Measurements from ENCODE around the gene MRPS14.

The MRPS14 gene

DNA sequence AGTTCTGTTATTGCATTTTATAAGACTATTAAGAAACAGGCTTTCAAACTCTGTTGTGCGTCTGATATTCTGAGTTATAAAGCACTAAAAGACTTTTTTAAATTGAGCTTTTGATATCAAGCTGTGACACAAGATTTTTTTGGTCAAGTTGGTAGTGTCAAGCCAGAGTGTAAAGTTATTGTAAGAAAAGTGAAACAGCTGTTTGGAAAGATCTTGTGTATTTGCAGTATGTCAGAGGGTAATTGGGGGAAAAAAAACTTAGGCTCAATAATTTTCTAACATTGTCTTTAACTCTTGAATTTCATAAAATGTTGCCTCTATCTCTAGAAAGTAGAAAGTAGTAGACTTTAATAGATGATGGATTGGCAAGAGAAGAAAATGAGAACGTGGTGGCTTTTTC, 19.7 kb downstream of the MRPS14 start:
- TF ChIP-seq TAF1 (IDR thresholded peaks at IDR 0.05; ENCODE audit: borderline replicate concordance, insufficient read depth, low read length) (no peak), FOXP2 (optimal IDR thresholded peaks at IDR 0.05; ENCODE audit: borderline replicate concordance, extremely low read depth, extremely low read length, insufficient read depth) (no peak), SIN3A (IDR thresholded peaks at IDR 0.05; ENCODE audit: borderline replicate concordance, insufficient read depth, low read length) (no peak), POLR2AphosphoS5 (IDR thresholded peaks at IDR 0.05; ENCODE audit: low read depth, low read length) (no peak)
- TF ChIP-seq, protein P1, sequence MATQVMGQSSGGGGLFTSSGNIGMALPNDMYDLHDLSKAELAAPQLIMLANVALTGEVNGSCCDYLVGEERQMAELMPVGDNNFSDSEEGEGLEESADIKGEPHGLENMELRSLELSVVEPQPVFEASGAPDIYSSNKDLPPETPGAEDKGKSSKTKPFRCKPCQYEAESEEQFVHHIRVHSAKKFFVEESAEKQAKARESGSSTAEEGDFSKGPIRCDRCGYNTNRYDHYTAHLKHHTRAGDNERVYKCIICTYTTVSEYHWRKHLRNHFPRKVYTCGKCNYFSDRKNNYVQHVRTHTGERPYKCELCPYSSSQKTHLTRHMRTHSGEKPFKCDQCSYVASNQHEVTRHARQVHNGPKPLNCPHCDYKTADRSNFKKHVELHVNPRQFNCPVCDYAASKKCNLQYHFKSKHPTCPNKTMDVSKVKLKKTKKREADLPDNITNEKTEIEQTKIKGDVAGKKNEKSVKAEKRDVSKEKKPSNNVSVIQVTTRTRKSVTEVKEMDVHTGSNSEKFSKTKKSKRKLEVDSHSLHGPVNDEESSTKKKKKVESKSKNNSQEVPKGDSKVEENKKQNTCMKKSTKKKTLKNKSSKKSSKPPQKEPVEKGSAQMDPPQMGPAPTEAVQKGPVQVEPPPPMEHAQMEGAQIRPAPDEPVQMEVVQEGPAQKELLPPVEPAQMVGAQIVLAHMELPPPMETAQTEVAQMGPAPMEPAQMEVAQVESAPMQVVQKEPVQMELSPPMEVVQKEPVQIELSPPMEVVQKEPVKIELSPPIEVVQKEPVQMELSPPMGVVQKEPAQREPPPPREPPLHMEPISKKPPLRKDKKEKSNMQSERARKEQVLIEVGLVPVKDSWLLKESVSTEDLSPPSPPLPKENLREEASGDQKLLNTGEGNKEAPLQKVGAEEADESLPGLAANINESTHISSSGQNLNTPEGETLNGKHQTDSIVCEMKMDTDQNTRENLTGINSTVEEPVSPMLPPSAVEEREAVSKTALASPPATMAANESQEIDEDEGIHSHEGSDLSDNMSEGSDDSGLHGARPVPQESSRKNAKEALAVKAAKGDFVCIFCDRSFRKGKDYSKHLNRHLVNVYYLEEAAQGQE (IDR thresholded peaks at IDR 0.05; ENCODE audit: insufficient read depth in 1 of 2, low read depth in 2 of 2, low read length in 2 of 2): no peak

DNA sequence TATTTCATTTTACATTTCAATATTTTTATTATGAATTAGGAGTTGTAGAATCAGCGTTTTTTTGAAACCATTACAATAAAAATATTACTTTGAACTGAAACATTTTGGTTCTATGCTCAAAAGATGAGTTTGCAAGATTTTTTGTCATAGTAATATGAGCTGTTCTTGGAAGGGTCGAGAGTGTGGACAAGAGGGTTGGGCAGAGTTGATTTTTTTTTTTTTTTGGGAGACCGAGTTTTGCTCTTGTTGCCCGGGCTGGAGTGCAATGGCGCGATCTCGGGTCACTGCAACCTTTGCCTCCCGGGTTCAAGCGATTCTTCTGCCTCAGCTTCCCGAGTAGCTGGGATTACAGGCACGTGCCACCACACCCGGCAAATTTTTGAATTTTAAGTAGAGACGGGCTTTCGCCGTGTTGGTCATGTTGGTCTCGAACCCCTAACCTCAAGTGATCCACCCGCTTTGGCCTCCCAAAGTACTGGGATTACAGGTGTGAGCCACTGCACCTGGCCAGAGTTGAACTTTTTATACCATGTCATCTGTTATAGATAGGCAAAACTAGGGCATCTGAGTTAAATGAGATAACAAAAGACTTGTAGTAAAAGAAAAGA, 20.2 kb downstream of the MRPS14 start:
- TF ChIP-seq, protein P1 (IDR thresholded peaks at IDR 0.05; ENCODE audit: insufficient read depth in 1 of 2, low read depth in 2 of 2, low read length in 2 of 2): no peak
- TF ChIP-seq POLR2AphosphoS5 (IDR thresholded peaks at IDR 0.05; ENCODE audit: low read depth, low read length): no peak

DNA sequence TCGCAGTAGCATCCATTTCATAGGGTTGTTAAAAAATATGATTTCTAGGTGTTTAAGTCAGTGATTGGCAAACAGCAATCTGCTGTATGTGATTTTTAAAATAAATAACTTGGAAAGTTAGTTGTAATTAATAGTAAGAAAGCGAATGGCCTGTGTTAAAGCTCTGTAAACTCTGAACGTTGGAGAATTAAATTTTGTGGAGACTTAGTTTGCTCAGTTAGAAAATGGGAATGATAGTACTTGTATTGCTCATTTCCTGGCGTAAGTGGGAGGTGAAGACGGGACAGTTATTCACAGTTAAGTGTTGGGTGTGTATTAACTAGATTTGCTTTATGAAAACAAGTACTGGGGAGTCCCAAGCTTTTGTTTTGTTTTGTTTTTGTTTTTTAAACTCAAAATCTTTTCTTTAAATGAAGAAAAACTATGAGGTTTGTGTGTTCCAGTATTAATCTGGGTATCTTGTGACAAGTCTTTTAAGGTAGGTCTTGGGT, 22.5 kb downstream of the MRPS14 start:
- TF ChIP-seq FOXP2 (optimal IDR thresholded peaks at IDR 0.05; ENCODE audit: borderline replicate concordance, extremely low read depth, extremely low read length, insufficient read depth) (no peak), POLR2AphosphoS5 (IDR thresholded peaks at IDR 0.05; ENCODE audit: low read depth, low read length) (no peak), TAF1 (IDR thresholded peaks at IDR 0.05; ENCODE audit: borderline replicate concordance, insufficient read depth, low read length) (no peak)
- TF ChIP-seq, protein P1 (IDR thresholded peaks at IDR 0.05; ENCODE audit: insufficient read depth in 1 of 2, low read depth in 2 of 2, low read length in 2 of 2): no peak

GRCh38 chr1:174999936-175000696, 23.1 kb downstream of the MRPS14 start, which contains the start of gene CACYBP:
Gene CACYBP, plus strand, starts transcription at chr1:174999947. Its CDS starts 234 bp downstream, at chr1:175000181.
- 0 out of 2 replicates have a peak, but pooled peaks have one; percentile 51 for TF ChIP-seq SIN3A (IDR thresholded peaks at IDR 0.05; ENCODE audit: borderline replicate concordance, insufficient read depth, low read length)
- peak; percentile 73 for TF ChIP-seq FOXP2 (optimal IDR thresholded peaks at IDR 0.05; ENCODE audit: borderline replicate concordance, extremely low read depth, extremely low read length, insufficient read depth)
- TF ChIP-seq TAF1 (IDR thresholded peaks at IDR 0.05; ENCODE audit: borderline replicate concordance, insufficient read depth, low read length): no peak
- TF ChIP-seq, protein P1 (IDR thresholded peaks at IDR 0.05; ENCODE audit: insufficient read depth in 1 of 2, low read depth in 2 of 2, low read length in 2 of 2): no peak
- peak; percentile 68 for TF ChIP-seq POLR2AphosphoS5 (IDR thresholded peaks at IDR 0.05; ENCODE audit: low read depth, low read length)

Data from PFSK-1 (cell line).